Smooth muscle cell (in vitro differentiated cells): Measurements from ENCODE around the gene INSYN1. TPM values are rescaled to one million over a fixed set of nuclear protein-coding genes. Genes with fewer than 3 reads are reported as not detected.

Experiments
- DNase-seq: peaks from one replicate; lab custom pipeline; 2025; ENCODE audit not compliant: unreplicated experiment; lab: John Stamatoyannopoulos, UW
- H2AFZ ChIP-seq: fragments of 200-600 bp; sonication (generic); 2 replicates; pipeline ENCODE4 v1.6.0; 2016; ENCODE audit warnings: antibody characterized with exemption, low read depth, mild to moderate bottlenecking
- H3F3A ChIP-seq: fragments of 200-600 bp; sonication (generic); 2 replicates; pipeline ENCODE4 v1.6.0; 2017; ENCODE audit warnings: antibody characterized with exemption, low read depth
- H3K27ac ChIP-seq: fragments of 200-600 bp; sonication (generic); 2 replicates; pipeline ENCODE4 v1.5.1; 2016; ENCODE audit warnings: low read depth, mild to moderate bottlenecking
- H3K27me3 ChIP-seq: fragments of 200-600 bp; sonication (generic); 2 replicates; pipeline ENCODE4 v1.6.1; 2016; ENCODE audit warnings: low read depth, mild to moderate bottlenecking
- H3K36me3 ChIP-seq: fragments of 200-600 bp; sonication (generic); 2 replicates; pipeline ENCODE4 v1.5.1; 2016; ENCODE audit warnings: low read depth
- H3K4me1 ChIP-seq: fragments of 200-600 bp; sonication (generic); 2 replicates; pipeline ENCODE4 v1.5.1; 2016; ENCODE audit warnings: low read depth
- H3K4me2 ChIP-seq: fragments of 200-600 bp; sonication (generic); 2 replicates; pipeline ENCODE4 v1.6.0; 2016; ENCODE audit warnings: mild to moderate bottlenecking
- H3K4me3 ChIP-seq: fragments of 200-600 bp; sonication (generic); 2 replicates; pipeline ENCODE4 v1.5.1; 2016; ENCODE audit warnings: mild to moderate bottlenecking
- H3K79me2 ChIP-seq: fragments of 200-600 bp; sonication (generic); 2 replicates; pipeline ENCODE4 v1.6.0; 2016; ENCODE audit warnings: low read depth, mild to moderate bottlenecking
- H3K9ac ChIP-seq: fragments of 200-600 bp; sonication (generic); 2 replicates; pipeline ENCODE4 v1.6.0; 2016; ENCODE audit warnings: low read depth
- H3K9me3 ChIP-seq: fragments of 200-600 bp; sonication (generic); replicated peaks from 2 replicates; pipeline ENCODE4 v1.5.1; 2016; ENCODE audit warnings: low read depth
- H4K20me1 ChIP-seq: fragments of 200-600 bp; sonication (generic); 2 replicates; pipeline ENCODE4 v1.6.0; 2016; ENCODE audit warnings: low read depth
- WGBS: methylation state at CpG from one replicate; pipeline ENCODE4 v1.1.7; 2016; ENCODE audit warnings: low lambda C conversion rate; 5-methylcytosine and 5-hydroxymethylcytosine counted together
- polyA plus RNA-seq: library from polyadenylated mRNA; unstranded; fragments of >200 nt; fragmentation: Nextera tagmentation; extraction: Ambion mirVana; gene quantifications from 2 replicates; pipeline ENCODE4 v1.2.1, GENCODE V29; 2016
- total RNA-seq: library from RNA; depleted of rRNA; stranded (reverse); fragments of >200 nt; gene quantifications from 2 replicates; pipeline ENCODE4 v1.2.3, GENCODE V29; 2014
- TF ChIP-seq, protein P1 (sequence below): fragments of 200-600 bp; sonication (generic); IDR thresholded peaks from 2 replicates; pipeline ENCODE4 v1.5.1; 2017; ENCODE audit warnings: borderline replicate concordance, mild to moderate bottlenecking, antibody characterized with exemption; ENCODE audit not compliant: insufficient read depth, poor library complexity, severe bottlenecking

Gene INSYN1
- total and polyA plus RNA-seq, 2 experiments from 2014 or later, result 1.6 to 4.0 TPM

DNA sequence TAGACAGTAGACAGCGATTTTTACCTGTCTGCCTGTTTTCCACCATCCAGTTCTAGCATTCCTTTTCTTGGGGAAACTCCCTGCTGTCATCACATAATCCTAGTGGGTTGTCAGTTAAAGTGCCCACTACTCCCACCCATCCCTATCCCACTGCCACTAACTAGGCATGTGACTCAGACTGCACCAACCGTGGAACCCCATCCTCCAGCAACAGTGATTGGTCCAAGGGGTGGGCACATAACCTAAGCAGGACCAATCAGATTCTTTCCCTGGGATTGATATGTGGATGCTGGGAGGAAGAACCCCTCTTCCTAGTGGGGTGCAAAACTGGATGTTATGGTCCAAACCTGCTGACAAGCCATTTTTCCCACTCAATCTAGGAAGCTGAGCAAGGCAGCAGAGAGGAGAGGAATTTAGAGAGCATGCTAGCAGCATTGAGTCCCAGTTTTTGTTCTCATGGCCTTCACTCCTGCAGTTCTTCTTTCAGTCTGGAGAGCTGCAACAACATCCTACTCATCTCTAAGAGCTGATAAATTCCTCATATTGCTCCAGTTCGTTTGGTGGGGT is 3.9 kb upstream of the INSYN1 start:
- Histone ChIP-seq H3K27me3 (peaks cover 13% of the 10 kb centered on the region), H3K36me3 (no peaks in the 10 kb centered on the region), H2AFZ (no peak overlapping the region), H3K27ac (no peak overlapping the region), H3K4me3 (no peak overlapping the region), H3K4me2 (no peak overlapping the region), H3K9ac (no peak overlapping the region), H3F3A (no peaks in the 10 kb centered on the region), H3K4me1 (peaks cover 5% of the 10 kb centered on the region), H3K9me3 (no peaks in the 10 kb centered on the region), H4K20me1 (no peaks in the 10 kb centered on the region), H3K79me2 (no peaks in the 10 kb centered on the region)
- no peak for DNase-seq
- 70% methylated on average over 3 of the region's 3 CpGs for WGBS
- TF ChIP-seq, protein P1, sequence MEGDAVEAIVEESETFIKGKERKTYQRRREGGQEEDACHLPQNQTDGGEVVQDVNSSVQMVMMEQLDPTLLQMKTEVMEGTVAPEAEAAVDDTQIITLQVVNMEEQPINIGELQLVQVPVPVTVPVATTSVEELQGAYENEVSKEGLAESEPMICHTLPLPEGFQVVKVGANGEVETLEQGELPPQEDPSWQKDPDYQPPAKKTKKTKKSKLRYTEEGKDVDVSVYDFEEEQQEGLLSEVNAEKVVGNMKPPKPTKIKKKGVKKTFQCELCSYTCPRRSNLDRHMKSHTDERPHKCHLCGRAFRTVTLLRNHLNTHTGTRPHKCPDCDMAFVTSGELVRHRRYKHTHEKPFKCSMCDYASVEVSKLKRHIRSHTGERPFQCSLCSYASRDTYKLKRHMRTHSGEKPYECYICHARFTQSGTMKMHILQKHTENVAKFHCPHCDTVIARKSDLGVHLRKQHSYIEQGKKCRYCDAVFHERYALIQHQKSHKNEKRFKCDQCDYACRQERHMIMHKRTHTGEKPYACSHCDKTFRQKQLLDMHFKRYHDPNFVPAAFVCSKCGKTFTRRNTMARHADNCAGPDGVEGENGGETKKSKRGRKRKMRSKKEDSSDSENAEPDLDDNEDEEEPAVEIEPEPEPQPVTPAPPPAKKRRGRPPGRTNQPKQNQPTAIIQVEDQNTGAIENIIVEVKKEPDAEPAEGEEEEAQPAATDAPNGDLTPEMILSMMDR, result no peak

DNA sequence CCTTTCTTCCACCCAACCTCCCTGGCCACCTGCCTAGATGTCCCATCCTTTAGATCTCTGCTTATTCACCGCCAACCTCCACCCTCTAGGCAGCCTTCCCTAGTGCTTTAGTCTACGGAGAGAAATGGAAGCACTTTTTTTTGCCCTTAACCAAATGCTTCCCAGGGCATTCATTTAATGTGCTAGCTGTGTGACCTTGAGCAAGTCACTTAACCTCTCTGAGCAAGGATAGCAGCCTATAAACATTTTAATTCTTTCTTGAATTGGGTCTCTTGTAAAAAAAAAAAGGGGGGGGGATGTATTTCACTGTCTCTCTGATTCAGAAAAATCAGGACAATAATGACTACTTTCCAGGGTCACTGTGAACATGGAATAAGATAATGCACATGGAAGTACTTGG is 3.2 kb upstream of the INSYN1 start:
- Histone ChIP-seq H2AFZ (no peak overlapping the region), H3F3A (no peaks in the 10 kb centered on the region), H3K4me2 (no peak overlapping the region), H3K36me3 (no peaks in the 10 kb centered on the region), H3K9ac (no peak overlapping the region), H3K79me2 (no peaks in the 10 kb centered on the region), H3K4me1 (peaks cover 7% of the 10 kb centered on the region), H4K20me1 (no peaks in the 10 kb centered on the region), H3K27ac (no peak overlapping the region), H3K27me3 (peaks cover 7% of the 10 kb centered on the region), H3K9me3 (no peaks in the 10 kb centered on the region), H3K4me3 (no peak overlapping the region)
- 89% methylated on average over 2 of the region's 2 CpGs for WGBS
- DNase-seq, result no peak
- TF ChIP-seq, protein P1, result no peak

DNA sequence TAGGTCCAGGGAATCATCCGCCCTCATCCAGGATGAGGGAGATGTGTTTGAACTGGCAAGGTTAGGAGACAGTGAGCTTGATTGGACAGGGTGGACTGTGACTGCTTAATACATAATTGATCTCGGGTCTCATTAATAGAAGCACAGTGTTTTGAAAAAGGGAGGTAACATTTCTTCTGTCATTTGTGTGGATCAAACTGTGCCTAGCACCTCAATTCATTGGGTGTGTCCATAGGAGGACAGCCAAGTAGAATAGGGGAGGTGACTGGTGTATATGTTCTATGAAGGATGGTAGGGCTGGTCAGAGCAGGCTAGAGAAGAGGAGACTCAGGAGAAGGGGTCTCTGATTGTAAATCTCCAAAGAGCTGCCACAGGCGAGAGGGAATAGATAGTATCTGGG is 2.8 kb upstream of the INSYN1 start:
- no peak overlapping the region for H3K4me2 ChIP-seq
- H3F3A ChIP-seq, result no peaks in the 10 kb centered on the region
- H3K27ac ChIP-seq, result no peak overlapping the region
- whole genome bisulfite sequencing, result 94% methylated on average over 3 of the region's 3 CpGs
- no peaks in the 10 kb centered on the region for H3K9me3 ChIP-seq
- H3K9ac ChIP-seq, result no peak overlapping the region
- H3K27me3 ChIP-seq, result peaks cover 3% of the 10 kb centered on the region
- H3K4me3 ChIP-seq, result no peak overlapping the region
- no peaks in the 10 kb centered on the region for H3K36me3 ChIP-seq
- peaks cover 9% of the 10 kb centered on the region for H3K4me1 ChIP-seq
- H2AFZ ChIP-seq, result no peak overlapping the region
- DNase-seq, result no peak
- TF ChIP-seq, protein P1, result no peak
- no peaks in the 10 kb centered on the region for H4K20me1 ChIP-seq
- H3K79me2 ChIP-seq, result no peaks in the 10 kb centered on the region

DNA sequence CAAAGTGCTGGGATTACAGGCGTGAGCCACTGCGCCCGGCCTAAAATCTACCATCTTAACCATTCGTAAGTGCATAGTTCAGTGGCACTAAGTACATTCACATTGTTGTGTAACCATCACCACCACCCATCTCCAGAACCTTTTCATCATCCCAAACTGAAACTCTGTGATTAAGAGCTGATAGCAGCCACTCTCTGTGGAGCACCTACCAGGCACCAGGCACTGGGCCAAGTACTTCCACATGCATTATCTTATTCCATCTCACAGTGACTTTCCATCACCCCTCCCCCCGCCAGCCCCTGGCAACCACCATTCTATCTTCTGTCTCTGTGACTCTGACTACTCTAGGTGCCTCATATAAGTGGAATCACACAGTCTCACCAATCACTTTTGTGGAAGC is 2.3 kb upstream of the INSYN1 start:
- Histone ChIP-seq H3K36me3 (no peaks in the 10 kb centered on the region), H3K9me3 (no peaks in the 10 kb centered on the region), H3K4me3 (no peak overlapping the region), H2AFZ (no peak overlapping the region), H4K20me1 (no peaks in the 10 kb centered on the region), H3K79me2 (no peaks in the 10 kb centered on the region), H3K4me2 (no peak overlapping the region), H3K4me1 (peaks cover 9% of the 10 kb centered on the region), H3K27ac (no peak overlapping the region), H3K27me3 (peaks cover 3% of the 10 kb centered on the region), H3K9ac (no peak overlapping the region), H3F3A (no peaks in the 10 kb centered on the region)
- 89% methylated on average over 5 of the region's 5 CpGs for WGBS
- TF ChIP-seq, protein P1, result no peak
- no peak for DNase-seq
